Left lobe of liver (tissue), 2 donors: Measurements from ENCODE around the gene VPS4A. TPM values are rescaled to one million over a fixed set of nuclear protein-coding genes. Genes with fewer than 3 reads are reported as not detected.
"Not testable (repeated sequence)": the region's sequence is repeated elsewhere in the genome, so short reads cannot be mapped to it uniquely, and the experiment has no call there.

Experiments
- ATAC-seq: fragments of 200-7000 bp; cut with Tn5 transposase; one replicate; pipeline ENCODE4 v1.9.1; 2020; ENCODE audit warnings: mild to moderate bottlenecking, moderate library complexity
- DNase-seq: peaks from one replicate; pipeline ENCODE4 v3.0.0-alpha.2; 2020; ENCODE audit warnings: low spot score
- total RNA-seq: library from RNA; stranded (reverse); gene quantifications from one replicate; pipeline ENCODE4 v1.2.1, GENCODE V29; 2021
- donor health status: DM: no; HTN: no; CAD: no; lungs with moderate emphysema.
- donor health status: DM: no; HTN: yes; CAD: no.

The VPS4A gene
- total RNA-seq, 1 donor from 2014 or later, result 12.9 TPM

DNA sequence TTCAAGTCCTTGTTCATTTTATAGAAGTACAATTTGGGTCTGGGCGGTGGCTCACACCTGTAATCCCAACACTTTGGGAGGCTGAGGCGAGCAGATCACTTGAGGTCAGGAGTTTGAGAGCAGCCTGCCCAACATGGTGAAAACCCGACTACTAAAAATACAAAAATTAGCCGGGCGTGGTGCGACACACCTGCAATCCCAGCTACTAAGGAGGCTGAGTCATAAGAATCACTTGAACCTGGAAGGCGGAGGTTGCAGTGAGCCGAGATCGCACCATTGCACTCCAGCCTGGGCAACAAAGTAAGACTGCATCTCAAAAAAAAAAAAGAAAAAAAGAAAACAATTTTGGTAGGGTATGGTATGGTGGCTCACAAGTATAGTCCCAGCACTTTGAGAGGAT is 48.9 kb downstream of the VPS4A start:
- DNase-seq, ATAC-seq: not testable (repeated sequence)

DNA sequence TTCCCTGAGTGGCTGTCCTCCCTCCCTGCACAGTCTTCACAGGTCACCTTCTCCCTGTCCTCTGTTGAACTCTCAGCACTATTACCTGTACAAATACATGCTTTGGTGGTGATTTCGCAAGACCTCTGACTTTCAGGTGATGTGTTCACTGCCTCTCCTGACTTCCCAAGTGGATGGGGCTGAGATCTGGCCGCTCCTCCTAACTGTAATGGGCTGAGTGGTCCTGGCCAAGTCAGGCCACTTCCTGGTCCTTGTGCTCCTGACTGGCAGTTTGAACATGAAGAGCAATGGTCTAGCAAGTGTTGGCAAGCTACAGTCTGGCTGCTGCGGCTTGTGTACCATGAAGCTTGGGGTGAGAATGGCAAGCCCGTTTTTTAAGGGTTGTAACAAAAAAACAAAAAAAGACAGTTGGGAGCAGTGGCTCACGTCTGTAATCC is 52.1 kb downstream of the VPS4A start:
- DNase-seq (no peak), ATAC-seq (peak; percentile 62)

DNA sequence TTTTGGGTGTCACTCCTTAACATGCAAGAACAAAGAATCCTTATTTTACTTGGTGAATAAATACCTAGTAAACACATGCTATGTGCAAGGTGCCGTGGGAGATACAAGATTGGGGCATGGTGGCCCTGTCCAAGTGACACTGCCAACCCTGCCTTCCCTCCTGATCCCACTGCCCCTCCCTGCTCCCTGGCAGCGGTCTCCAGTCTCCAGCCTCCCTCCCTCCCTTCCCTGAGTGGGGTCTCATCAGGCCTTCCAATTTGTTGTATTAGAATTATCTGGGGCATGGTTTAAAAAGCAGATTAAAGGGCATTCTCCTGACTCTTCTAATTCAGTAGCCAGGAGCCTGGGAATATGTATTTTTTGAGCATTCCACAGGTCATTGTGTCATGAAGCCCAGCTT is 52.9 kb downstream of the VPS4A start:
- no peak for DNase-seq
- no peak for ATAC-seq

DNA sequence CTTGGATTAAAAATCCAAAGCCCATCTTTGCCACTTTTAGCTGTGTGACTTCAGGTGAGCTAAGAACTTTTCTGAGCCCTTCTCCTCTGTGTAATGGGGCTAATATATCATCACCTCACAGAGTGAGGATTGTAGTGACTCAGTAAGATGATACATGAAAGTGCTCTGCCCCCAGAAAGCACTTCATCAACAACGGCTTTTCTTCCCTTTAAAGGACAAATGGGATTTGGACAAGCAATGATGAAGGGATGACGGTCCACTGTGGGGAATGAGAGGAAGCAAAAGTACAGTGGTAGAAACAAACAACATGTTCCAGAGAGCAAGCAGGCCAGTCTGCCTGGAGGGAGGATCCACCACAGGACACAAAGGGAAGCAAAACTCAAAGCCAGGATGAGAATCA is 54.8 kb downstream of the VPS4A start:
- ATAC-seq (no peak), DNase-seq (no peak)

DNA sequence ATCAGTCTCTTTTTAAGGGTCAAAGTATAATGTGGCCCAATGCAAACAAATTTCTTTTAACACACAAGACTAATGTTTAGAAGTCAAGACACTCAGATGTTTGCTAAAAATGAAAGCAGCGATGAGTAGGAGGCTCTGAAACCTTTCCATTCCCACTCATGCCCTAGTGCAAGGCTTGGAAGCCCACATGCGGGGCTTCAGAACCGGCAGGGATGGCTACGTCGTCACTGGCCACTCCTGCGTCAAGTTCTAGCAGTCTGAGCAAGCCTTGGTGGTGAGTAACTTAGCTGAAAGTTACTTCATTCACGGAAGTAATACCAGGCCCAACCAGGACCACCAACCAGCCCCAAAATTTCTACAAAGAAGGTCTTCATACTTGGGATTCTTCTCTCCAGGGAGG is 55.3 kb downstream of the VPS4A start:
- DNase-seq (peak; percentile 26), ATAC-seq (no peak)

DNA sequence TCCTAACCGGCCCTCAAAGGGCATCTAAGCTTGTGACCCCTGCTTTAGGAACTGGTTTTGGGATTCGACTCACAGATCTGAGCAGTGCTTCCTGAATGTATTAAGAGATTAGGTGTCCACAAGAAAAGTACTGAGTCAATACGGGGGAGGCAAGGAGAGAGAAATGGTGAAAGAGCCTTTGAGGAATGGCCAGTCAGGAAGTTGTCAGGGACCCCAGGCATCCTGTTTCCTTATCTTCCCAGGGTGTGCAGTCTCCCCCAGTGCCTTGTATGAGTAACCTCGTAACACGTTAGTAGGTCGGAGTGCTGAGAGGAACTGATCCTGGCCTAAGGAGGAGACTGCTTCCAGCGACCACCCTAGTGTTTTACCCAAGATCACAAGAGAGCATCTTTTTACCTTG is 56.8 kb downstream of the VPS4A start:
- DNase-seq (peak; percentile 15), ATAC-seq (no peak)

DNA sequence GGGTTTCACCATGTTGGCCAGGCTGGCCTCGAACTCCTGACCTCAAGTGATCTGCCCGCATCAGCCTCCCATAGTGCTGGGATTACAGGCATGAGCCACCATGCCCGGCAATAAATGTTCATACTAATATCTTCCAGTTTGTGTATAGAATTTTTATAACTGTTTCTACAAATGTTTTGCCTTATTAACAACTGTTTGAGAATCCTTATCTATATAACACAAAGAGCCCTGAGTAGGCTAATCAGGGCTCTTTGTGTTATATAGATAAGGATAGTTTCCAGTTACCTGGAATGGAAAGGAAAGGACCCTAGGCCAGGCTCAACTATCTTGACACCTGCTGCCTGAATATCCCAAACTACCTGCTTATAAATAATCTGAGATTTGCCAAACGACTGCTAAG is 57.7 kb downstream of the VPS4A start:
- DNase-seq (no peak), ATAC-seq (no peak)

DNA sequence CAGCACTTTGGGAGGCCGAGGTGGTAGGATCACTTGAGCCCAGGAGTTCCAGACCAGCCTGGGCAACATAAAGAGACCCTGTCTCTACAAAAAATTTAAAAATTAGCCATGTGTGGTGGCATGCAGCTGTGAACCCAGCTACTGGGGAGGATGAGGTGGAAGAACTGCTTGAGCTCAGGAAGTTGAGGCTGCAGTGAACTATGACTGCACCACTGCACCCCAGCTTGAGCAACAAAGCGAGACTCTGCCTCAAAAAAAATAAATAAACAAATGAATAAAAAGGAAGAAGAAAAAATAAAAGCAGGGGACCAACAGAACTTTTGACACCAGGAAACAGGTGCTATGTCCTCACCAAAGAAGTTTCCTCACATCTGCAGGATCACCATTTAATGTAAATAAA is 60.4 kb downstream of the VPS4A start:
- DNase-seq, result no peak
- no peak for ATAC-seq

DNA sequence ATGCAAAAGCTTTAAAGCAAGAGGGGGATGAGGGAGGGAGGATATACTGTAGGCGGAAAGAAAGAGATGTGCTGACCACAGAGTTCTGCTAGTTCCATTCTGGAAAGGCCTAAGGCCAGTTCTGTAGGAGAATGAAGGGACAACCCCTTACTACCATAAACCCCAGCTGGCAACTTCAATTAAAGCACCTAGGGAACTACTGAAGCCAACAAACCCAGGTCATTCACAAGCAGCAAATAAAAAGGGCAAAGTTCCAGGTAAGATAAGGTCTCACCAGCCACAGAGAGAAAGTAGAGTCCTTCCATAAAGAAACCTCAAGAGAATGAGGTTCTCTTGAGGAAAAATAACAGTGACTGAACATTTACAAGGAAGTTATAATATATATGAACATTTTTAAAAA is 61.9 kb downstream of the VPS4A start:
- ATAC-seq, result peak; percentile 89

More for the DNA sequence above, 61.9 kb downstream of the VPS4A start:
- DNase-seq, result no peak

Other genes with a start within 250 kb of the VPS4A start
- 0.53 TPM for gene HAS3, start 205.7 kb upstream of the VPS4A start, total RNA-seq
- gene CHTF8, start 178.8 kb upstream of the VPS4A start, total RNA-seq, result 59.1 TPM
- gene UTP4, start 178.7 kb upstream of the VPS4A start, total RNA-seq, result 17.6 TPM
- gene SNTB2, start 124.2 kb upstream of the VPS4A start, total RNA-seq, result 11.6 TPM
- 22.0 TPM for gene PDF, start 19.2 kb downstream of the VPS4A start, total RNA-seq
- 27.8 TPM for gene COG8, start 28.2 kb downstream of the VPS4A start, total RNA-seq
- 8.1 TPM for gene NIP7, start 28.4 kb downstream of the VPS4A start, total RNA-seq
- gene TMED6, start 40.4 kb downstream of the VPS4A start, total RNA-seq, result 3.1 TPM
- 12.0 TPM for gene TERF2, start 74.7 kb downstream of the VPS4A start, total RNA-seq
- 27.1 TPM for gene CYB5B, start 113.3 kb downstream of the VPS4A start, total RNA-seq